GM18870 (cell line): ENCODE data around the gene RLN1.
"Not testable (repeated sequence)": the region's sequence is repeated elsewhere in the genome, so short reads cannot be mapped to it uniquely, and the experiment has no call there.

Source experiments
- ATAC-seq: cut with Tn5 transposase; IDR thresholded peaks from one replicate; pipeline ENCODE4 v1.9.1; 2021; ENCODE audit warnings: moderate library complexity; ENCODE audit not compliant: unreplicated experiment

The RLN1 gene

DNA sequence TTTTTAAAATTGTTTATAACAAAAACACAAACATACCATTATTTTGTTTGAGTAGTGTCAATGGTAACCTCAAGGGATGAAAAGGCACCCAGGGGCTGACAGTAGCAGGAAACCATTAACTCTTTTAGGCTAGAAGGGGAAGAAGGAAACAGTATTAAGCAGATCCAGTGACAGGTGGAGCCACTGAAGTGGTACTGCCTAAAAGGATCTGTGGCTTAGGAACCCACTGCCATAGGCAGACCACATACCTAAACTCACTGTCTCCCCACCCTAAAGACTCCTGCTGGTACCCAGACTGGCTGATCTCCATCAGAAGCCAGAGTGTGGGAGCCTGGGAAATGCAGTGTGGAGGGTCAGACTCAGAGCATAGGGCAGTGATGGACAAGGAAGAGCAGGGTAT lies 13.5 kb downstream of the RLN1 start:
- no peak for ATAC-seq

DNA sequence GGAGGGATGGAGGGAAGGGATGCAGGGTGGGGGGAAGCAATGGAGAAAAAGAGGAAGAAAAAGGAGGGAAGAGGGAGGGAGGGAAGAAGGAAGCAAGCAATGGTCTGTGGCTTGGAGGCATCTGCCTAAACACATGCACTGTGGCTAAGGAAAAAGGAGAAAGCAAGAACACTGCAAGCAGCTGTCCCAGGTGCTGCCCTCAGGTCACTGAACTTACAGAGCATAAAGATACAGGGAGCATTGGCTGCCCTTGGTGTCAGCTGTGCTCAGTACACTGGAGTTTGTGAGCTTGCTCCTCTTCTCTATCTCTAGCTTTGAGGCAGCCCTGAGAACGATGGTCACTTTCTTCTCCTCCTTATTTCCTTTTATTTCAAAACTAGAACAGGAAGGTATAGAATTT lies 18.1 kb downstream of the RLN1 start:
- not testable (repeated sequence) for ATAC-seq

DNA sequence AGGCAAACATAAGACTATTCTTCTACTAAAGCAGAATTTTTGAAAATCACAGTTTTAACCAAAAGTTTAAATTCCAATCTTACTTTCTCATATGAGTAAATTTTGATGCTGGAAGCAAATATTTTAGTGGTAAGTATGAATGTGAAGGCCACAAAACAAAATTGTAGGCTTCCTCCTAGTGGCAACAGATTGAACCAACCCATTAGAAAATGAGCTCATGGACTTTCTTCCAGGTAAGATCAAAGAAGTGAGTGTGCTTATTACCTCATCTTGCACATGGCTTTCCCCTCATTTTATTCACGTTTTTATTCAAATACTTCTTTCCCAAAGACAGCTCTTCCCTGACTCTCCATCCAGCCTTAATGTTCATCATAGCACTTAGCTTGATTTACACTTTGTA lies 18.6 kb downstream of the RLN1 start:
- no peak for ATAC-seq

DNA sequence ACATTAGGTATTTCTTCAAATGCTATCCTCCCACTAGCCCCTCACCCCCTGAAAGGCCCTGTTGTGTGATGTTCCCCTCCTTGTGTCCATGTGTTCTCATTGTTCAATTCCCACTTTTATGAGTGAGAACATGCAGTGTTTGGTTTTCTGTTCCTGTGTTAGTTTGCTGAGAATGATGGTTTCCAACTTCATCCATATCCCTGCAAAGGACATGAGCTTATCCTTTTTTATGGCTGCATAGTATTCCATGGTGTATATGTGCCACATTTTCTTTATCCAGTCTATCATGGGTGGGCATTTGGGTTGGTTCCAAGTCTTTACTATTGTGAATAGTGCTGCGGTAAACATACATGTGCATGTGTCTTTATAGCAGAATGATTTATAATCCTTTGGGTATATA lies 23.3 kb downstream of the RLN1 start:
- not testable (repeated sequence) for ATAC-seq

DNA sequence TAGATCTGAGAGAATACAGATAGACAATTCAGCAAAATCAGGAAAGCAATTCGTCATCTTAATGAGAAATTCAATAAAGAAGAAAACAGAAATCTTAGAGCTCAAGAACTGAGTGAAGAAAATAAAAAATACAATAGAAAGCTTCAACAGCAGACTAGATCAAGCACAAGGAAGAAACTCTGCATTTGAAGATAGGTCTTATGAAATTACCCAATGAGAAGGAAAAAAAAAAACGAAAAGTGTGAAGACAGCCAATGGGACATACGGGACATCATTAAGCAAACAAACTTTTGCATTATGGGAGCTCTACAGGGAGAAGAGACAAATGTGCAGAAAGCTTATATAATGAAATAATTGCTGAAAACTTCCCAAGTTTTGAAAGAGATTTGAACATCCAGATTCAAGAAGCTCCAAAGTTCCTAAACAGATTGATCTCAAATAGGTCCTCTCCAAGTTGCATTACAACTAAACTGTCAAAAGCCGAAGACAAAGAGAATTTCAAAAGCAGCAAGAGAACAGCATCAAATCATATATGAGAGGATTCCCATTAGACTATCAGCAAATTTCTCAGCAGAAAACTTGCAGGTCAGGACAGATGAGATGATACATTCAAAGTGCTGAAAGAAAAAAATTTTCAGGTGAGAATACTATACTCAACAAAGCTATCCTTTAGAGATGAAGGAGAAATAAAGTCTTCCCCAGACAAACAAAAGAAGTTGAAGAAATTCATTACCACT lies 24.3 kb downstream of the RLN1 start:
- no peak for ATAC-seq

DNA sequence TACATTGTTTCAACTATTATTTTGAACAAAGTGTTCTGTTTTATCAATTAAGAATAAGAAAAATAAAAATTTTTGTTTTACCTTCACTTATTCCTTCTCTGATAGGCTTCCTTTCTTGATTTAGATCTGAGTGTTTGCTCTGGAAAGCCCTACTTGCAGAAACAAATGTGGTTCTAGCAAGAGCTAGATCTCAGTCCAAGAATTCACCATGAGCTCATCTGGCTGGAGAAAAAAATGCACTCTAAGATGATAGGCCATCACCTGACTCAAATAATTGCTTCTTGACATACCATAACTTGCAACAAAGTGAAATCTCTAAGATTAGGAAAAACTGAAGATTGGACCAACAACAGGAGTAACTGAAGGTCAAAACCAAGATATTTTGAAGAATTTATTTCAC lies 28.8 kb downstream of the RLN1 start:
- ATAC-seq: no peak

DNA sequence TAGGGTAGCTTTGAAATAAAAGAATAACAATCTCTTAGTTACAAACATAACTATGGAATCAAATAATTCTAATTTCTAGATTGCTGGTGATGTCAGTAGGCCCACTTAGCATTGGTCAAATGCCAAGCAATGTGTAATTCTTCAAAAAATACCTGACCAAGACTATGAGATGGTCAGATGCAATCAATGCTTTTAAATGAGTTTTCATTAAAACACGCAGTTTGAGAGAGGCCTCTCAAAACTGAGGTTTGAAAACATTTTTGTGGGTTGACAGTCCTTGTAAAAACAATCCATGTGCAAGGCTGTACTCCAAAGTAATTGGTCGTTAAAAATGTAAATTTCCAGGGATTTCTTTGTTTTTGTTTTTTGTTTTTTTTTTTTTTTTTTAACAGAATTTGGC lies 33.9 kb downstream of the RLN1 start:
- ATAC-seq: no peak

DNA sequence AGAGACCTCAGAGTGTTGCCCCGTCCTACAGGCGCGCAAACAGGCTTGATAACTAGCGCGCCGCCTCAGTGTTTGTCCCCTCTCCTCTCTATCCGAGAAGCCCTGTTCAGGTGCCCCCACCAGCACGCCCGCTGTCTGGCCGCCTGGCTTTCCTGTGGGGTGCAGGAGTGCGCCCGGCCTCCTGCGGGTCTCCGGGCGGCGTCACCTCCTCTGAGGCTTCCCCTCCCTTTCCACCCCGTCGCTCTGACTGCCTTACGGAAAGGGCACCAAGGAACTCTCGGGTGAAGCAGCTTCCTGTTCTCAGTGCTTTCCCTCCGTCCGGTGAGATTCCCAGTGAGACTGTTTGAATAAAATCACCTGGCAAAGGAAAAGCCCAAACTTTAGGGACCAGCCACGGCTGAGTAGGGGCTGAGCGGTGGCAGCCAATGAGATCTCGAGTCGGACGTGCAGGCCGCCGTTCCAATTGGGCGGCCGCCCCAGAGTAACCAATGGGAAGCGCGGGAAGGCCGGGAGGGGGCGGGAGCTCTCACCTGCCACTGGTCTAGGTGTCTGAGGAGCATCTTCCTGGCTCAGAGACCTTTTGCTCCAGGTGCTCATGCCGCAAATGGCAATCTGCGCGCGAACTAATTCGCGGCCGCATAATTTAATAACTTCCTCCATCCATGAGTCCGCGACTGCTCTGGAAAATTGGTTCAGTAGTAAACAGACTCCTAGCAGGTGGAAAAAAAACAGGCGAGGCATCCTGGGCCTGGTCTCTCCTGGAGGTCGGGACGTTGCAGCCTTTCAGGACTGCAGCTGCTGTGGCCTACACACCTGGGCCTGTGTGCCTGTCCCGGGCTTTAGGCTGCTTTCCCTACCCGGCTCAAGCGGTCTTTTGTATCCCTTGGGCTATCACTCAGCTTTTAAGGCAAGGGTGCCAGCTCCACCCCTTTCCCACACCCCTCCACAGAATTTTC lies 35.6 kb downstream of the RLN1 start, which contains the start of gene RLN2:
Gene RLN2, minus strand, starts transcription at position 877 of the 956 bp plus-strand sequence. Its CDS starts 136 bp downstream, at position 741.
- peak; percentile 90 for ATAC-seq

DNA sequence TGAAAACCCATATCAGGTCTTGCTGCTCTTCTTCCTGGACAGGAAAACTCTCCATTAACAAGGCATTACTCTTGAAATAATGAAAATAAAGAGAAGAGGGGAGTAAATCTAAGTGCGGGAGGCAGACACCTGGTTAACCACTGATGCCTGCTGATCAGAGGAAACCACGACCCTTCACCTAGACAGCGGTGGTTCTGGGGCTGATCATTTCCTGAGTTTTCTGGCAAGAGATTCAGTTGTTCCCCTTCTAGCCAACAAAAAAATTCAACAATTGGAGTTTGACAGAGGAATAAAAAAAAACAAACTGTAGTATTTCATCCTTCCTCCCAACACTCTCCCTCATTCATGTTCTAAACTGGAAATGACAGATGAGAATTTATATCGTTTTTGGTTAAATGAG lies 38.1 kb downstream of the RLN1 start:
- no peak for ATAC-seq

DNA sequence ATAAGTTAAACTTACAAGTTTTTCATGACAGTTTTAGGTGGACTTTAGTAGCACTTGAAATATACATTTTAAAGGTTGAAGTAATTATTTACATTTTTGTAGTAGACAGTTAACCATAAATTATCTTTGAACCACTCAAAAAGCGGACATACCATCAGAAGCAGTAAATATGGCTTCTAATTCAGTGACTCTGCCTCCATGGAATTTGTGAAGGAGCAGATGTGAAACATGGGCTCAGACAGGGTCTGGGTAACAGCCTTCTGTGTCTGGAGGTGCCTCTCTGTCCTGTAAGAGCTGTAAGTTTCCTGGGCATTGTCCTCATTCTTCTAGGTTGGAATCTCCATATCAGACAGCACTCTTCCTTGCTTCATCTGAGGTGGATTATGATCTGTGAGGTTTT lies 47.5 kb downstream of the RLN1 start:
- no peak for ATAC-seq

DNA sequence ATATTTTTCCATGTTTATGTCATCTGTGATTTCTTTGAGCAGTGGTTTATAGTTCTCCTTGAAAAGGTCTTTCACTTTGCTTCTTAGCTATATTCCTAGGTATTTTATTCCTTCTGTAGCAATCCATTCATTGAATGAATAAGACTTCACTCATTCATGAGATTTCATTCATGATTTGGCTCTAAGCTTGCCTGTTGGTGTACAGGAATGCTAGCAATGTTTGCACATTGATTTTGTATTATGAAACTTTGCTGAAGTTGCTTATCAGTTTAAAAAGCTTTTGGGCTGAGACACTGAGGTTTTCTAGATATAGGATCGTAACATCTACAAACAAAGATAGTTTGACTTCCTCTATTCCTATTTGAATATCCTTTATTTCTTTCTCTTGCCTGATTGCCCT lies 51.1 kb downstream of the RLN1 start:
- no peak for ATAC-seq

DNA sequence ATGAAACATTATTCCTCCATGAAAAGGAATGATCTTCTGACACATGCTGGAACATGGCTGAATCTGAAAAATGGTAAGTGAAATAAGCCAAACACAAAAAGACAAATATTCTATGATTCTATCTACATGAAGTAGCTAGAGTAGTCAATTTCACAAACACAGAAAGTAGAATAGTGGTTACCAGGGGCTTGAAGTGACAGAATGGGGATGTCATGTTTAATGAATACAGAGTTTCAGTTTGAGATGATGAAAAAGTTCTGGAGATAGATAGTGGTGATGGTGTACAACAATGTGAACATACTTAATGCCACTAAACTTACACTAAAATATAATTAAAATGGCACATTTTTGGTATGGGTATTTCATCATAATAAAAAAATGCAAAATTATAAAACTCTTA lies 53.4 kb downstream of the RLN1 start:
- no peak for ATAC-seq
